Medulla oblongata (tissue), 1 donor: ENCODE data around the gene PPP2R3A.
A peak's percentile ranks its signal among the peaks of the same experiment; 100 is the strongest.
"Not testable (repeated sequence)": the region's sequence is repeated elsewhere in the genome, so short reads cannot be mapped to it uniquely, and the experiment has no call there.

Experiments
- DNase-seq: peaks from one replicate; pipeline ENCODE4 v3.0.0-alpha.2; 2015; ENCODE audit errors: extremely low spot score

The PPP2R3A gene

GRCh38 chr3:136152963-136153362 is 187.4 kb downstream of the PPP2R3A start:
- DNase-seq: no peak

DNA sequence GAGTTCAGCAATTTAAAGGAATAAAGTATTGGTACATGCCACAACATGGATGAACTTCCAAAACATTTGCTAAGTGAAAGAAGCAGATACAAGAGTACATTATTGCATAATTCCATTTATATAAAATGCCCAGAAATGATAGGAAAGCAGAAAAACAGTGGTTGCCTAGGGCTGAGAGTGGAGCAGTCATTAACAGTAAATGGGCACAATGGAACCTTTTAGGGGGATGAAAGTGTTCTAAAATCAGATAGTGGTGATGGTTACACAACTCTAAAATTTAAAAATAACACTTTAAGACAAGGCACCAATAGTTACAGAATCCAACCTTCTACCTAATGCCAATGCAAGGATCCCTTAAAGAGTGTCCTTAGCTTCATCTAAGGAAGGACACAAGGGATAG is 196.0 kb downstream of the PPP2R3A start:
- DNase-seq: no peak

DNA sequence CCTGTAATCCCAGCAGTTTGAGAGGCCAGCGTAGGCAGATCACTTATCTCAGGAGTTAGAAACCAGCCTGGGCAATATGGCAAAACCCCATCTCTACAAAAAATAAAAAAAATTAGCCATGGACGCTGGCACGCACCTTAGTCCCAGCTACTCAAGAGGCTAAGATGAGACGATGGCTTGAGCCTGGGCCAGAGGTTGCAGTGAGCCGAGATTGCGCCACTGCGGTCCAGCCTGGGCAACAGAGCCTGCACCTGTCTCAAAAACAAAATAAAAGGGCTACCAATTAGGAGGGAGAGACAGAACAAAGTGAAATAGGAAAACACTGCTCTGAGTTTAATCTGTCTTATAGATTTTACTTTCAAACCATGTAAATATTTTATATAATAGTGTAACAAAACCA is 196.8 kb downstream of the PPP2R3A start:
- DNase-seq: no peak

GRCh38 chr3:136163607-136164006 is 198.1 kb downstream of the PPP2R3A start:
- DNase-seq: not testable (repeated sequence)

DNA sequence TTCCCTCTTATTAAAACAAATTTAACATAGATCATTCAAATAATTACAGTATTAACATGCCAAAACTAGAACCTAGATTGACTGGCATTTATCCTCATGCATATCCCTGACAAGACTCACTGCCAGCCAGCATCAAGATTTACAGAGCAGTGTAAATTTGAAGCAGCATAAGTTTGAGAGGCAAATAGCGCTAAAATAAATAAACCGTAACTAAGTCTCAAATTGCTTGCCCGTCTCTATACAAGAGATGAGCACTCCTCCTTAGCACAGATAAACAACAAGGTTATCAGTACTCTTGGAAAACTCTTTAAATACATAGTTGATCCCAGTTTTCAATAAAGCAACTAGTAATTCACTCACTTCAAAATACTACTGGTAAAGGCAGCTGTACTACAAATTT is 201.0 kb downstream of the PPP2R3A start:
- no peak for DNase-seq

- DNase-seq: not testable (repeated sequence)
Measured at GRCh38 chr3:136168236-136168635, 202.7 kb downstream of the PPP2R3A start.

DNA sequence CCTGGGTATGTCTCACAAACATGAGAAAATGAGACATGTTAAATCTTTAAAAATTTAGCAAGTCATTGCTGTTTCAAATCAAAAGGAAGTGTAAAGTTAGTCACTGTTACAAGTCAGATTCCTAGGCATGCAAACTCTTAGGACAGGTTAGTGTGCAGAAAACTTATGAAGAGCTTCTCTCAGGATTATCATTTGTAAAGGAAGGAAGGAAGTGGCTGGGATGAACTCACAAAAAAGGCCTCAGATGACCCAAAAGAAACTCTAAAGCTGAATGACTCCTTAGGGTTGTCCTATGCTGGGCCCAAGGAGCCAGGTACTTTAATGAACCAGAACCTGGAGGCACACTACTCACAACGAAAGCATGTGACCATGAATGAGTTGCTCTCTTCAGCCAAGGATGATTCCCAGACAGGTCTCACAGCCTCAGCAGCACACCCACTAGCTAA is 205.6 kb downstream of the PPP2R3A start:
- no peak for DNase-seq

- DNase-seq: no peak
Measured at GRCh38 chr3:136173939-136174490, 208.5 kb downstream of the PPP2R3A start.

DNA sequence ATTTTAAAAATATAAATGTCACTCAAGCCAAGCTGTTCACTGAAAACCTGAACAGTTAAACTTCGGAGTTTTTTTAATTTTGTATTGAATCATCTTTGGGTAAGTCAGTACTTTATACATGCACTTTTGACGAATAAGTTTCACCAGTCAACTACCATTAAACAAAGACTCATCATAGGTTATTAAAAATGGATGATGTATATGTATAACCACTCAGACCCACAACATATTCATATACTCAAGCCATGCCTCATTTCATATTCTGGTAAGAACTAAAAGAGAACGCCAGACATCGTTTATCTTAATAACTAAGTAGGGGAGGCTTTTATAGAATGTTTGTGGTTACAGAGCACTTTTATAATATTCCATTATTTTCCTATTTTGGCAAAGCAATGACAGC is 212.3 kb downstream of the PPP2R3A start:
- no peak for DNase-seq

GRCh38 chr3:136181741-136182140 is 216.2 kb downstream of the PPP2R3A start:
- DNase-seq: no peak

DNA sequence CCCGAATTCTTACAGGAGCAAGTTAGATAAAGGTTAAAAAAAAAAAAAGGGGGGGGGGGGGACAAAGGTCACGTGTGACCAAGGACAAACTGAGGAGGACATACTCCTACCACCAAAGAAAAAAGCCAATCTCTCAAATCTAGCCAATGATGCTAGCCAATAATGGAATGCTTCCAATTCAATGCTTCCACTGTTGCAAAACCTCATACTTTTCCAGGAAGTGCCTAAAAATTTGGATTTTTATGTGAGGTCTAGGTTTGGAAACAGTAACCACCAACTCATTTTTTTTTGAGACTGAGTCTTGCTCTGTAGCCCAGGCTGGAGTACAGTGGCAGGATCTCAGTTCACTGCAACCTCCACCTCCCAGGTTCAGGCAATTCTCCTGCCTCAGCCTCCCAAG is 219.2 kb downstream of the PPP2R3A start:
- DNase-seq: no peak

- DNase-seq: no peak
Measured at GRCh38 chr3:136186344-136186743, 220.8 kb downstream of the PPP2R3A start.

DNA sequence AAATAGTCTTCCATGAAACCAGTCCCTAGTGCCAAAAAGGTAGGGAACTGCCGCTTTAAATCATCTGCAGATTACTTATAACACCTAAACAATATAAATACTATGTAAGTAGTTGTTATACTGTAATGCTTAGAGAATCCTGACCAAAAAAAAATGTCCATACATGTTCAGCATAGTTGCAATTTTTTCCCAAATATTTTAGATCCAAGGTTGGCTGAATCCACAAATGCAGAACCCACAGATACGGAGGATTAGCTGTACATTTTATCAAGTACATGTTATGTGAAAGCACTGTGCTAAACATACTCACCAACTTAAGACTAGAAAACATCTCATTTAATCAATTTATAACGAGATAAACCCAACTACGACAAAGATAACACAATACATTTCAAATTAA is 221.3 kb downstream of the PPP2R3A start:
- DNase-seq: no peak

DNA sequence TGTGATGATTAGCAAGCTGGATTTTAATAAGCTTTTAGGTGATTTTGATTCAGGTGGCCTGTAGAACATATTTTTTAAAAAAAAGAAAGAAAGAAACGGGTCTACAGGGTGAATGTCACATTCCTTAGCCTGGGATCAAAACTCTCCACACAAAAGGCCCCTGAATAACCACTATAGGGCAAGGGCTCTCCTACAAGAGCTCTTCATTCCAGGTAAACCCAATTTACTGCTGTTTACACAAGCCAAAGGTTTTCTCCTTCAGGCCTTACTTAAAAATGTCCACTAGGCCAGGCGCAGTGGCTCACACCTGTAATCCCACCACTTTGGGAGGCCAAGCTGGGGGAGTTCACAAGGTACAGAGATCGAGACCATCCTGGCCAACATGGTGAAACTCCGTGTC is 222.3 kb downstream of the PPP2R3A start:
- DNase-seq: no peak

DNA sequence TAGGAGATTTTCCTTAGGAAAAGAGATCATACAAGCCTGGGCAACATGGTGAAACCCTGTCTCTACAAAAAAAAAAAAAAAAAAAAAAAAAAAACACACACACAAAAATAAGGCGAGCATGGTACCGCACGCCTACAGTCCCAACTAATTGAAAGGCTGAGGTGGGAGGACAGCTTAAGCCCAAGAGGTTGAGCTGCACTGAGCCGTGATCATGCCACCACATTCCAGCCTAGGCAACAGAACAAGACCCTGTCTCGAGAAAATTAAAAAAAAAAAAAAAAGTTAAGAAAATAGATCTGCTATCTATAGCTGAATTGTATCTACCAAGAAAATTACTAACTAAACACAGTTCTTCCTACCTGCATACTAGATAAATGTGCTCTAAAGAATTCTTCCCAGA is 223.5 kb downstream of the PPP2R3A start:
- DNase-seq: no peak

- no peak for DNase-seq
Measured at GRCh38 chr3:136189859-136190617, 224.5 kb downstream of the PPP2R3A start.

GRCh38 chr3:136192195-136192594 is 226.7 kb downstream of the PPP2R3A start:
- DNase-seq: not testable (repeated sequence)

DNA sequence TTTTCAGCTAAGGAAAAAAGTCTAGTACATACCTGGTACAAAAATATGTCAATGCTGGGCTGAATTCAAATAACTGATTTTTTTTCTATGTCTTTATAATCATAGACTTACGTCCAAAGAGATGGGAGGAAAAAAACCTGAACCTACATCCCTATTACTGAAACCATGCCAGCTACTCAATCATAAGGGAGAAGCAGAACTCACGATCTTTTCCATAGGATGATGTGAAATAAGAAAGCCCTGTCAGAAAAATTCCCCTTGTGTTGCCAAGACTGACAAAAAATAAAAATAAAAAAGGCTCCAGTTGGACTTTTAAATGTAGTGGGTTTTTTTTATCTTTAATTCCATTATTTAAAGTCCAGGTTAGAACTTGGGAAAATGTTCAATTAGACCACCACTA is 227.3 kb downstream of the PPP2R3A start:
- no peak for DNase-seq

DNA sequence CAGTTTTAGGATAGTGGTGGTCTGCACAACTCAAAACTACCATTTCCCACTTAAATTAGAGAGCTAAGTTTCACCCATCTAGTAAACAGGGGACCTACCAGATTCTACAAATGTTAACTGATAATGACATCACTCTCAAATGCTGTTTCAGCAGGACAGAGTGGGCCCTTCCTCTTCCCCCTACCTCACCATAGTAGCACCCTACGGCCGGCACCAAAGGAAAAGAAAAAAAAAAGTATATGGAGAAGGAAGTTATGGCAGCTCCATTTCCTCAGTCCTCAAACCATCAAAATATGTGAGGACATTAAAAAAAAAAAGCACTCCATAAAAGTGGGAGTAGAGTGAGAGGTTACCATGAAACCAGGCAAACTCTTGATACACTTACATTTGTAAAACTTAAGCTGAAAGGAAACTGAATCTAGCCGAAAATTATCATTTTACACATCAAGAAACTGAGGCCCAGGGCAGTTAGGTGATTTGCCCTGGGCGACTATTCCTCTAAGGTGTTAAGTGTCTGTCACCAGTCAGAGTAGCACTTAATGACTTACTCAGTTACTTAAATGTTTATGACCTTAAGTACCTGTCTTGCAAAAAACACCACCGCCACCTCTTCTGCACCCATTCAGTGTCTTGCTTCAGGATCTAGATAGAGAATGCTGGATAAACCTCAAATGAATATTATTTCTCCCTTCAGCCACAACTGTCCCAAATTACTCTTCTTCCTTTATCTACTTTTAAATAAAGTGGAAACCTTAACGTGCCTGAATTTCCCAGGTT is 227.9 kb downstream of the PPP2R3A start:
- peak; percentile 38 for DNase-seq

GRCh38 chr3:136194409-136195257 is 229.1 kb downstream of the PPP2R3A start:
- DNase-seq: no peak

GRCh38 chr3:136195258-136196063 is 229.9 kb downstream of the PPP2R3A start:
- DNase-seq: peak; percentile 79
